ENCODE data around the gene FBXO11.
A peak's percentile ranks its signal among the peaks of the same experiment; 100 is the strongest.

The FBXO11 gene

DNA sequence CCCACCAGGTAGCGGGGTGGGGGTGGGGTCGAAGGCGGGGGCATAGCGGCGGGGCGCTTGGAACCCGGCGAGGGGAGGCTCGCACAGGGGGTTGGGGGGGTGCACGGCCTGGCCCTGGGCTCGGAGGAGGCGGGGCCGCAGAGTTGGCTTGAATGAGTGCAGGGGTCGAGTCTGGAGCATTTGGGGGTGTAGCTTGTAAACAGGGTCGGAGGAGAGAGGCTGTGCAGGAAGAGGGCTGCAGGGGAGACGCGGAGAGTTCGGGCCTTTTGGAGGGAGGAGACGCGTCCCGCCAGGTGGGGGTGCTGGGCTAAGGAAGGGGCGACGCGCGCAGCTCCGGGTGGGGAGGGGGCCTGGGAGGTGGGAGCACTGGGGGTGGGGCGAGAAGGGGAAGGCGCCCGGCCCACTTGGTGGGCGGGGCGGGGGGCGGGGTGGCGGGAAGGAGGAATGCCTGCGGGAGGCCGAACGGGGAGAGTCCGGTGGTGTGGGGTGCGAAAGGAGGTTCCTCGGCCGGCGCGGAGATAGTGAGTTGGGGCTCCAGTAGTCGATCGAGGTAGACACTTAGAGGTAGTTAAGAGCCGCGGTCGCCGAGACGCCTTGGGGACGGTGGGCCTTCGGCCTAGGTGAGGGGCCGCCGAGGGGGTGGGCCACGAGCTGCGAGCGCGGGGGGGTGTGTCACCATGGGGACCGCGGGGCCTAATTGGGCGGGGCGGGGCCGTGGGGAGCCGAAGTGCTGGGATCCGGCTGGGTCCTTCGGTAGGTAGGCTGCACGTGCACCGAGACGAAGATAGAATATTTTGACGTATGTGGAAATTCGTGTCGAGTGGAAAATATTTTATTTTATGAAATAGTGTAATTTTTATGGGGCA lies 122.6 kb downstream of the FBXO11 start:
- peak; percentile 27 for DNase-seq

DNA sequence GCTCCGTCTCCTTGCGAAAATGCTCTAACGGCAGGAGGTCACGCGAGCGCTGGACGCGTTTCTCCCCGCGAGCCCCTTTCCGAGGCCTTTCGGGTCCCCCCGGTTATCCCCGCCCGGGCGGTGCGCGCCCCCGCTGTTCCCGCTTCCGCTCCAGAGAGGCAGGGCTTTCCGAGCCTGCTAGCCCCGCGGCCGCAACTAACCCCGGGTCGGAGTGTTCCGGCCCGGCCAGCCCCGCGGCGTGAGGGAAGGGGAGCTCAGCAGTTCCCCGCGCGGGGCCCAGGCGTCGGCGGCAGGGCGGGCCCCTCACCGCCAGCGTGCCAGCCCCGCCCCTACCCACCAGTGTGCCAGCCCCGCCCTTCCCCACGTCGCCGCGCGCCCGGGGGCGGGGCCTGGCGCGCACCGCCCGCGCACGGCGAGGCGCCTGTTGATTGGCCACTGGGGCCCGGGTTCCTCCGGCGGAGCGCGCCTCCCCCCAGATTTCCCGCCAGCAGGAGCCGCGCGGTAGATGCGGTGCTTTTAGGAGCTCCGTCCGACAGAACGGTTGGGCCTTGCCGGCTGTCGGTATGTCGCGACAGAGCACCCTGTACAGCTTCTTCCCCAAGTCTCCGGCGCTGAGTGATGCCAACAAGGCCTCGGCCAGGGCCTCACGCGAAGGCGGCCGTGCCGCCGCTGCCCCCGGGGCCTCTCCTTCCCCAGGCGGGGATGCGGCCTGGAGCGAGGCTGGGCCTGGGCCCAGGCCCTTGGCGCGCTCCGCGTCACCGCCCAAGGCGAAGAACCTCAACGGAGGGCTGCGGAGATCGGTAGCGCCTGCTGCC lies 123.4 kb downstream of the FBXO11 start, which contains the start of gene MSH6:
TSS of gene MSH6 (plus strand) at position 475 of the 815 bp plus-strand sequence. CDS start at position 564, 89 bp downstream.
- DNase-seq: peak; percentile 84

DNA sequence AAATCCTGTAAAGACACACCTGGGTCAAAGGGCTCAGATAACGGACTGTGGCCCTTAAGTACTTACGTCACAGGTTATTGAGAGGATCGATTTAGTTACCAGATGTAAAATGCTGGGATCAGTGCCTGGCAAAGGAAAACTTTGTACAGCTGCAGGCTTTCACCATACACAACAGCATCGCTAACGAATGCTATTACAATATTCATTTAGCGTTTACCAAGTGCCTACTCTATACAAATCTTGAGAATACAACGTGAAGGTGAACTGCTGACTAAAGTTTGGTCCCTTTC lies 124.0 kb downstream of the FBXO11 start:
- DNase-seq: no peak

DNA sequence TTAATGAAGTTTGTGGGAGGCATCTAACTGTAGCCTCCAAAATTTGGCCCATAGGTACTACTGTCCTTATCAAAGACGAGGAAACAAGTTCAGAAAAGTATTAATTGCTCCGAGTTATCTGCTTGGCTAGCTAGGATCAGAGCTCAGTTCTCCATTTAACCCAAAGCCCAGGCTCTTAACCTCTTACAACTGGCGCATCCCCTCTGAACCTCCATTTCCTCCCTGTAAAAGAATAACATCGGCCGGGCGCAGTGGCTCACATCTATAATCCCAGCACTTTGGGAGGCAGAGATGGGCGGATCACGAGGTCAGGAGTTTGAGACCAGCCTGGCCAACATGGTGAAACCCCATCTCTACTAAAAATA lies 126.9 kb downstream of the FBXO11 start:
- DNase-seq: no peak

DNA sequence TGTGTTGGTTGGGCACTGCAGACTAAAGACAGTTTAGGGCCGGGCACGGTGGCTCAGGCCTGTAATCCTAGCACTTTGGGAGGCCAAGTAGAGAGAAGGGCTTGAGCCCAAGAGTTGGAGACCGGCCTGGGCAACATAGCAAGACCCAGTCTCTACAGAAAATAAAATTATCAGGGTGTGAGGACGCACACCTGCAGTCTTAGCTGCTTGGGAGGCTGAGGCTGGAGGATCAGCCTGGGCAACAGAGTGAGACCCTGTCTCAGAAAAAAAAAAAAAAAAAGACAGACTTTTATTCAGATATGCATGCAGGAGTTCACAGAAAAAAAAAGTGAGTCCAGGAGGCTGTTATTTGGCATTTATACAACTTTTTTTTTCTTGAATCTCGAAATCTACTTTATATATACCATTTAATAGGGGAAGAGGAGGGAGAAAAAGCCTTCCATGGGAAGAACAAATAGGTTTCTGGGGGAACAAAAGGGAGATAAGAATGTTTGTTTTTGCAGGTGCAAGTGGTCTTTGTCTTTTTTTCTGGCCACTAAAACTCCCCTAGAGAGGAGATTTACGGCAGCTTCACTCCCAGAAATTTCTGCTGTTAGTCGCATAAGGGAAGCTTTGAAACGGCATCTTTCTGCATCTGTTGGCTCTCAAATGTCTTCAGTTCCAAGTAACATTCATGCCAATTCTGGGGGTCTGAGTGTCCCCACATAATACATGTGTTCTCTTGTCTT lies 127.4 kb downstream of the FBXO11 start:
- no peak for DNase-seq

DNA sequence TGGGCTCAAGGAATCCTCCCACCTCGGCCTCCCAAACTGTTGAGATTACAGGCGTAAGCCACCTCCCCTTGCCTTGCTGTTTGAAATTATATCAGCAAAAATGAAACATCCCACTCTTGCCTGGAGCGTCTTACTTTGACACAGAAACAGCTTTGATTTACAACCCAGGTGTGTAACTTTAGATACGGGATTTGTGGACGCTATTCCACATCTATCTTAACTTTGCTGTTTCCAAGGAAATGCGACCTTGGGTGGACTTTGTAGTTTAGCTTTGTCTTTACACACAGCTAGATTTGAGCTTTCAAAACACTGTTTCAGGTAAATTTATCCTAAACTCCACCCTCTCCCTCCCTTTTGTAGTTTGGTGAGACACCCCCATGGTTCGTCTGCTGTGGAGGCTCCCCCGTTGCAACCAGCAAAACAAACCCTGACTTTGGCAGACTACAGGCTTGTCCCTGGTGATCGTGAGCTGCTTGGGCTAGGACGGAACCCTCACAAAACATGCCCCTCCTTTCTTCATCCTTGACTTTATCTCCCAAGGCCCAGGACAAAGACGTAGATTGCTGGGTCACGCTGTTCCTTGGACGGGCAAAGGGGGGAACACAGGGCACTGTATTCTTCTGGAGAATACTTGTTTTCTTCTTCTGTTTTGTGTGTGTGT lies 128.9 kb downstream of the FBXO11 start:
- no peak for DNase-seq

DNA sequence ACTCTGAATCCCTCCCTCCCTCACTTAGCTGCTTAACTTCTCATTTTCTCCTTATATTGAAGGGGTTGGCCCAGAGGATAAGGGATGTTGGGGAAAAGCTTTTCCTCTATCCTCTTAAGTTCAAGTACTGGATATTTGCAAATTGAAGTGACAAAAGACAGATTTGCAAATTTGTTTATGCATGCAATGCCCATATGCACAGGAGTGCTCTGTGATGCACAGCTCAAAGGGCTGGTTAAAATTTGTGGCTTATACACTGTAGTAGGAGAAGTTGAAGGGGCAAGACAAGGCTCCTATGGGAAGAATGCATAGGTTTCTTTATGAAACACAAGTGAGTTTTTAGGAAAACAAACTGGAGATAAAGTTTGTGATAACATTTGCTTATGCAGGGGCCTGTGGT lies 131.7 kb downstream of the FBXO11 start:
- DNase-seq: no peak

DNA sequence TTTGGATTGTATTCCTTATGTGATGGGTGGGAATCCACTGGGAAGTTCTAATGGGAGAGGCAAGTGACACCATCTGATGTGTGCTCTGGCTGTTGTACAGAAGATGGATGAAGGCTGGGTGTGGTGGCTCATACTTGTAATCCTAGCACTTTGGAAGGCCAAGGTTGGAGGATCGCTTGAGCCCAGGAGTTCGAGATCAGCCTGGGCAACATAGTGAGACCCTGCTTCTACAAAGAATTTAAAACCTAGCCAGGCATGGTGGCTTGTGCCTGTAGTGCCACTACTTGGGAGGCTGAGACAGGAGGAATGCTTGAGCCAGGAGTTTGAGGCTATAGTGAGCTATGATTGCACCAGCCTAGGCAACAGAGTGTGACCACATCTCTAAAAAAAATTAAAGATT lies 134.0 kb downstream of the FBXO11 start:
- DNase-seq: no peak

DNA sequence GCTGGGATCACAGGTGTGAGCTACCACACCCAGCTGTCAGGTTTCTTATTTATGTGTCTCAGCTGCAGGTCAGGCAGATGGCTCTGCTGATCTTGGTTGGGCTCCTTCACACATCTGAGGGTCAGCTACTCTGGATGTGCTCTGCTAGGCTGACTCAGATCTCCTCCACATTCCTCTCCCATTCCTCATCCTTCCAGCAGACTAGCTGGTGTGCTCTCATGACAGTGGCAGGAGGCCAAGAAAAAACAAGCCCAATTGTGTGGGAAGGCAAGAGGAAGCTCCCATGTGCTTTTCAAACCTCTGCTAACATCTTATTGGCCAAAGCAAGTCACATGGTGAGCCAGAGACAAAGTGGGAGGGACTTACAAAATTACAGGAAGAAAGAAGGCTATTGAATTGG lies 135.1 kb downstream of the FBXO11 start:
- peak; percentile 31 for DNase-seq

DNA sequence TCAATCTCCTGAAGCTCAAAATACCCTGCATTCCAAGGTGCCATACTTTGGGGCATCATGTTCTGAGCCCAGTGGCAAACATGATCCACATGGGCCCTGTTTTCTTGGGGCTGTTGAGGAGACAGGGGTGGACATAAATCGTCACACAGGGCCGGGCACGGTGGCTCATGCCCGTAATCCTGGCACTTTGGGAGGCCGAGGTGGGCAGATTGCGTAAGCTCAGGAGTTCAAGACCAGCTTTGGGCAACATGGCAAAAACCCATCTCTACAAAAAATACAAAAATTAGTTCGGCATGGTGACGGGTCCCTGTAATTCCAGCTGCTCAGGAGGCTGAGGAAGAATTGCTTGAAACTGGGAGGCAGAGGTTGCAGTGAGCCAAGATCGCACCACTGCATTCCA lies 137.0 kb downstream of the FBXO11 start:
- no peak for DNase-seq

DNA sequence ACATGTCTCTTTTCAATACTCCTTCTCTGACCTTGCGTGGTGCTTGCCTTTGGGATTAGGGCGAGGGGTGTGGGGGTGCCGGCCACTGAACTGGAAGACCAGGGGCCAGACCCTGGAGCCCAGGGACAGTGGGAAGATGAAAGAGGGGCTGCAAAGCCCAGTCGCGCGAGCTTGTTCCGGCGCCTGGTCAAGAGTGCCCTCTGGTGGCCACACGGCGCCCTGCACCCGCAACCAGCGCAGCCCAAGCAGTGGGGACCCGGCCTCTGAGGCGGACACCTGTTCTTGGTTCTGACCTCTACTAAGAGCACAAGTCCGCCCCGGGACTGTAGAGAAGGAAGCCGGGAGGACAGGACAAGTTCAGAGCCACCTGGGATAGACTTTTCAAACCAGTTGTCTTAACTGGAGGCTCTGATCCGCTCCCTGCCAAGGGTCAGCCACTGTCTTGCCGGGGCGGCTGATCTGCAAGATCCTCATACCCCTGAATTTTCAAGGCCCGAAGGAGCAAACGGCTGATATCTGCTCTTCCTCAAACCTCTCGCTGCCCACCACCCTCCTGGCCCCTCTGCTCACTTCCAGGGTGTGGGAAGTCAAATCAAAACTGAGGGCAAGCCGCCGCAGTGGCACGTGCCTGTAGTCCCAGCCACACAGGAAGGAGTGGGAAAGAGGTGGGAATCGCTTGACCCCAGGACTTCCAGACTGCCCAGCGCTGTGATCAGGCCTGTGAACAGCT lies 138.3 kb downstream of the FBXO11 start:
- DNase-seq: no peak

DNA sequence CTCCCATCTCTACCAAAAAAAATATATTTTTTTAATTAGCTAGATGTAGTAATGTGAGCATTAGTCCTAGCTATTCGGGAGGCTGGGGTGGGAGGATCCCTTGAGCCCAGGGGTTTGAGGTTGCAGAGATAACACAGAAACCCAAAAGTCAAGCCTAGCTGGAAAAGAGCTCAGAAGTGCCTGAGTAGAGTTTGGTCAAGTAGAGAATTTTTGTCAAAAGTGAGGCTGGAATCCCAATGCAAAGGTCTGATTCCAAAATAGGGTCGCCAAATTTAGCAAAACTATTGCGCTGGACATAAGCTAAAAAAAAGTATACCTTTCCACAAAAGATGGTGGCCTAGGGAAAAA lies 138.8 kb downstream of the FBXO11 start:
- no peak for DNase-seq

DNA sequence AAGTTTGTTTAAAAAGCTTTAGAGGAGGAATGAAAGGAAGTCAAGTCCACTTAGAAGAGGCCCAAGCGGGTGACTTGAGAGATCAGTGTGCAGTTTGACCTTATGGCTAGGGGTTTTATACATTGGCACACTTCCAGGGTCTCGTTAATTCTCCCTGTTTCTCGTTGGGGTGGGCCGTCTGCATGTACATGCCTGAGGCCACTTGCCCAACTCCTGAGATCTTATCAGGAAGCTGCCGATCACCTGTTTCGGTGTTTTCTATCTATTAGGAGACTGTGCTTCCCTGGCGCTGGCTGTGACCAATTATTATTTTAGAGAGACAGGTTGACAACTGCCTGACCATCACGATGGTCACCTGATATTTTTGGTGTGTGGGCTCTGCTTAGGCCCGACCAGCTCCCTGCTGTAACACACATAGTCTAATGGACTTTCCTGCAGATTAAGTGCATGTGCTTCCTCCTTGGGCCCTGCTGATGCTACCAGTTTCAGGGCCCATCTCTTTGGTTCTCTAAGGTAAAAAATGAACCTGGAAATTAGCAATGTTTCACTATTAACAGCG lies 154.4 kb downstream of the FBXO11 start:
- no peak for DNase-seq

DNA sequence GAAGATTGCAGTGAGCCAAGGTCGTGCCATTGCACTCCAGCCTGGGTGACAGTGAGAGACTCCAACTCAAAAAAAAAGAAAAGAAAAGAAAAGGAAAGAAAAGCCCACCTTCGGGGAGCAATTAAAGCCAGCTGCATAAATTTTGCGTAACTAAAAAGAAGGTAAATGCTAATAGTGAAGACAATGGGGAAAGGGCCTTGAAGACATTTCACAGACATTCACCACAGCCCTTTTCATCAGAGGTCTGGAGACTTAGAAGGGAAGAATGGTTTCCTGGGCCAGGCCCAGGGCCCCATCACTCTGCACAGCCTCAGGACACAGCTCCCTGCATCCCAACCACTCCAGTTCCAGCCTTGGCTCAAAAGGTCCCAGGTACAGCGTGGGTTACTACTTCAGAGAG lies 158.4 kb downstream of the FBXO11 start:
- DNase-seq: no peak

DNA sequence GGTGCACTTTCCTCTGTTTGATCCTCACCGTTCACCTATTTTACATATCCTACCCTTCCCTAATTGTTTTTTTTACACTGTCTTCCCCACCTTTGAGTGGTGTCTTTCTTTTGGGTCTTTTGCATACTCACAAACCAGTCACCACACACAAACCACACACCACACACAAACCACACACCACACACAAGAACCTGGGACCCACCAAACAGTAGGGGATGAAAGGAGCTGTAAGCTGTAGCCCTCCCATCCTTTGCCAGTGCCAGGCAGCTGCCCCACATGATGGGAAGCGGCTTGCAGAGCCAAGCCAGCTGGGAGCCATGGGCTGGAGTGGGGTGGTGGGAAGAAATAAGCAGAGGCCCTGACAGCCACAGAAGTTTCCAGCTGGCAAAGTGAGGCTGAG lies 162.2 kb downstream of the FBXO11 start:
- no peak for DNase-seq

DNA sequence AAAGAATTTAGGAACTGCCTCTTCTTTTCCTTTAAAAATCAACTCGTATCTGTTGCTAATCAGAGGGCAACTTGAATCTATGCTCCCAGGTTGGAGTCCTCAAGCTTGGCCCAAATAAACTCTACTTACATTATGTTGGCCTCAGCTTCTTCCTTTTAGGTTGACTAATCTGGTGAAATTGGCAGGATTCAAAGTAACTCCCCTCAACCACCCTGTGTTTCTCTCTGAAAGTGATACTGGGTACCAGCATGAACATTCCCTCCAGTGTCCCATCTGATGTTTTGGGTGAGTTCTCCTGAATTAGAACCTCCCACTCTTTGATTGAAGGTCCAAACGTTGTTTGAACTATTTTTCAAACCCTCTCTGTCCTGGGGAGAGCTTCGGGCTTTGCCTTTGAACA lies 164.7 kb downstream of the FBXO11 start:
- DNase-seq: no peak

DNA sequence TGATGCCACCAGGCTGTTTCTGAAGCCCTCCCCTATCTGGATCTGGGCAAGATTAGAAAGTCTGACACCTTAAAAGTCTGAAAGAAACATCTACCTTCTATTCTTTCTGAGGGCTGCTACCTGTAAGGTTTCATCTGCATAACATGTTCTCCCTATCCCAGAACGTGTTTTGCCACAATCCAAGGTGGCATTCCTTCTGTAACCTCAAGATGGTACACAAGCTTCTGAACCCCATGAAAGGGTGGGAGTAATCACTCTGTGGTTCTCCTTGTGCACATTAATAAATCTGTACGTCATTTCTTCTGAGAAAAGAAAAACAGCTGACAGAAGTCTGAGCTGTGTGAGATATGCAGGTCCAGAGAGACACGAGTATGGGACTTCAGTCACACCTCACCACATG lies 165.2 kb downstream of the FBXO11 start:
- no peak for DNase-seq
